ENCODE data around the gene ANKRD55. TPM values are rescaled to one million over a fixed set of nuclear protein-coding genes. Genes with fewer than 3 reads are reported as not detected.

The ANKRD55 gene
- total and polyA plus RNA-seq, 9 of the 15 experiments (the other 6 are each of a cell fraction or from before 2014, with no cell fraction given), result 3.4 to 10.6 (median 6.5) TPM

DNA sequence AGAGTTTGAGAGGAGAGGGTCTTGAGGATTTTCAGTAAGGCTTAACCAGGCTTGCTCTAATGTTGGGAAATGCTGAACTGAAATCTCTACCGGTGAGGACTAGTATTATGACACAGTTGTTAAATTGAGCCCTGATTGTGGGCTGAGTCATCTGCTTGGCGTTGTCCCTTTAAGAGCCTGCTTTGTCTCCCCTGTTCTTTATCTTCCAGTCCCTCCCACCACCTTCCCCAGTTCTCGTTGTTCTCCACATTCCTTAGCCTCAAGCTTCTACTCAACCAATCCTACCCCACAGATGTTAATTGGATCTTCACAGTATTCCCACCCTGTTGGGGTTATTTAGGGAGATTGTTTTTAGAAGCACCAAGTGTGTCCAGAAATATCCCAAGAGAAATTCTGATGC lies 57.6 kb downstream of the ANKRD55 start (continued):
- TF ChIP-seq, protein P1, sequence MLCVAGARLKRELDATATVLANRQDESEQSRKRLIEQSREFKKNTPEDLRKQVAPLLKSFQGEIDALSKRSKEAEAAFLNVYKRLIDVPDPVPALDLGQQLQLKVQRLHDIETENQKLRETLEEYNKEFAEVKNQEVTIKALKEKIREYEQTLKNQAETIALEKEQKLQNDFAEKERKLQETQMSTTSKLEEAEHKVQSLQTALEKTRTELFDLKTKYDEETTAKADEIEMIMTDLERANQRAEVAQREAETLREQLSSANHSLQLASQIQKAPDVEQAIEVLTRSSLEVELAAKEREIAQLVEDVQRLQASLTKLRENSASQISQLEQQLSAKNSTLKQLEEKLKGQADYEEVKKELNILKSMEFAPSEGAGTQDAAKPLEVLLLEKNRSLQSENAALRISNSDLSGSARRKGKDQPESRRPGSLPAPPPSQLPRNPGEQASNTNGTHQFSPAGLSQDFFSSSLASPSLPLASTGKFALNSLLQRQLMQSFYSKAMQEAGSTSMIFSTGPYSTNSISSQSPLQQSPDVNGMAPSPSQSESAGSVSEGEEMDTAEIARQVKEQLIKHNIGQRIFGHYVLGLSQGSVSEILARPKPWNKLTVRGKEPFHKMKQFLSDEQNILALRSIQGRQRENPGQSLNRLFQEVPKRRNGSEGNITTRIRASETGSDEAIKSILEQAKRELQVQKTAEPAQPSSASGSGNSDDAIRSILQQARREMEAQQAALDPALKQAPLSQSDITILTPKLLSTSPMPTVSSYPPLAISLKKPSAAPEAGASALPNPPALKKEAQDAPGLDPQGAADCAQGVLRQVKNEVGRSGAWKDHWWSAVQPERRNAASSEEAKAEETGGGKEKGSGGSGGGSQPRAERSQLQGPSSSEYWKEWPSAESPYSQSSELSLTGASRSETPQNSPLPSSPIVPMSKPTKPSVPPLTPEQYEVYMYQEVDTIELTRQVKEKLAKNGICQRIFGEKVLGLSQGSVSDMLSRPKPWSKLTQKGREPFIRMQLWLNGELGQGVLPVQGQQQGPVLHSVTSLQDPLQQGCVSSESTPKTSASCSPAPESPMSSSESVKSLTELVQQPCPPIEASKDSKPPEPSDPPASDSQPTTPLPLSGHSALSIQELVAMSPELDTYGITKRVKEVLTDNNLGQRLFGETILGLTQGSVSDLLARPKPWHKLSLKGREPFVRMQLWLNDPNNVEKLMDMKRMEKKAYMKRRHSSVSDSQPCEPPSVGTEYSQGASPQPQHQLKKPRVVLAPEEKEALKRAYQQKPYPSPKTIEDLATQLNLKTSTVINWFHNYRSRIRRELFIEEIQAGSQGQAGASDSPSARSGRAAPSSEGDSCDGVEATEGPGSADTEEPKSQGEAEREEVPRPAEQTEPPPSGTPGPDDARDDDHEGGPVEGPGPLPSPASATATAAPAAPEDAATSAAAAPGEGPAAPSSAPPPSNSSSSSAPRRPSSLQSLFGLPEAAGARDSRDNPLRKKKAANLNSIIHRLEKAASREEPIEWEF (CRISPR knock-in tag; IDR thresholded peaks at IDR 0.05), result no peak
- TF ChIP-seq RCOR1 (IDR thresholded peaks at IDR 0.05; ENCODE audit: borderline replicate concordance in 1 of 2, low read depth in 2 of 2, low read length in 2 of 2), result peak in 1 of 2 experiments; percentile 75; a peak in 1 of 4 replicates
- TF ChIP-seq, protein P2, sequence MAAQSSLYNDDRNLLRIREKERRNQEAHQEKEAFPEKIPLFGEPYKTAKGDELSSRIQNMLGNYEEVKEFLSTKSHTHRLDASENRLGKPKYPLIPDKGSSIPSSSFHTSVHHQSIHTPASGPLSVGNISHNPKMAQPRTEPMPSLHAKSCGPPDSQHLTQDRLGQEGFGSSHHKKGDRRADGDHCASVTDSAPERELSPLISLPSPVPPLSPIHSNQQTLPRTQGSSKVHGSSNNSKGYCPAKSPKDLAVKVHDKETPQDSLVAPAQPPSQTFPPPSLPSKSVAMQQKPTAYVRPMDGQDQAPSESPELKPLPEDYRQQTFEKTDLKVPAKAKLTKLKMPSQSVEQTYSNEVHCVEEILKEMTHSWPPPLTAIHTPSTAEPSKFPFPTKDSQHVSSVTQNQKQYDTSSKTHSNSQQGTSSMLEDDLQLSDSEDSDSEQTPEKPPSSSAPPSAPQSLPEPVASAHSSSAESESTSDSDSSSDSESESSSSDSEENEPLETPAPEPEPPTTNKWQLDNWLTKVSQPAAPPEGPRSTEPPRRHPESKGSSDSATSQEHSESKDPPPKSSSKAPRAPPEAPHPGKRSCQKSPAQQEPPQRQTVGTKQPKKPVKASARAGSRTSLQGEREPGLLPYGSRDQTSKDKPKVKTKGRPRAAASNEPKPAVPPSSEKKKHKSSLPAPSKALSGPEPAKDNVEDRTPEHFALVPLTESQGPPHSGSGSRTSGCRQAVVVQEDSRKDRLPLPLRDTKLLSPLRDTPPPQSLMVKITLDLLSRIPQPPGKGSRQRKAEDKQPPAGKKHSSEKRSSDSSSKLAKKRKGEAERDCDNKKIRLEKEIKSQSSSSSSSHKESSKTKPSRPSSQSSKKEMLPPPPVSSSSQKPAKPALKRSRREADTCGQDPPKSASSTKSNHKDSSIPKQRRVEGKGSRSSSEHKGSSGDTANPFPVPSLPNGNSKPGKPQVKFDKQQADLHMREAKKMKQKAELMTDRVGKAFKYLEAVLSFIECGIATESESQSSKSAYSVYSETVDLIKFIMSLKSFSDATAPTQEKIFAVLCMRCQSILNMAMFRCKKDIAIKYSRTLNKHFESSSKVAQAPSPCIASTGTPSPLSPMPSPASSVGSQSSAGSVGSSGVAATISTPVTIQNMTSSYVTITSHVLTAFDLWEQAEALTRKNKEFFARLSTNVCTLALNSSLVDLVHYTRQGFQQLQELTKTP (IDR thresholded peaks at IDR 0.05; ENCODE audit: low read depth in 1 of 2, partially characterized antibody in 2 of 2), result no peak
- 0 out of 4 replicates have a peak, but pooled peaks of 1 of the 2 experiments have one; percentile 23 for TF ChIP-seq TEAD1 (CRISPR knock-in tag; IDR thresholded peaks at IDR 0.05)
- no peak for TF ChIP-seq GATA2 (CRISPR knock-in tag; IDR thresholded peaks at IDR 0.05)
- peak; percentile 82 for TF ChIP-seq SOX6 (IDR thresholded peaks at IDR 0.05)
- no peak for TF ChIP-seq CREB1 (IDR thresholded peaks at IDR 0.05)
- TF ChIP-seq CREB1 (CRISPR knock-in tag; IDR thresholded peaks at IDR 0.05), result no peak
- peak; percentile 44; the same call in 1 of the 2 replicates for TF ChIP-seq TOE1 (IDR thresholded peaks at IDR 0.05; ENCODE audit: borderline replicate concordance)
- no peak for TF ChIP-seq TOE1 (CRISPR knock-in tag; IDR thresholded peaks at IDR 0.05; ENCODE audit: borderline replicate concordance, low read depth)
- TF ChIP-seq ZNF561 (CRISPR knock-in tag; conservative IDR thresholded peaks at IDR 0.05), result no peak
- TF ChIP-seq JUN (IDR thresholded peaks at IDR 0.05; ENCODE audit: borderline replicate concordance, low read depth, low read length), result peak; percentile 85
- TF ChIP-seq JUN (CRISPR knock-in tag; IDR thresholded peaks at IDR 0.05; ENCODE audit: borderline replicate concordance), result no peak
- TF ChIP-seq, protein P3, sequence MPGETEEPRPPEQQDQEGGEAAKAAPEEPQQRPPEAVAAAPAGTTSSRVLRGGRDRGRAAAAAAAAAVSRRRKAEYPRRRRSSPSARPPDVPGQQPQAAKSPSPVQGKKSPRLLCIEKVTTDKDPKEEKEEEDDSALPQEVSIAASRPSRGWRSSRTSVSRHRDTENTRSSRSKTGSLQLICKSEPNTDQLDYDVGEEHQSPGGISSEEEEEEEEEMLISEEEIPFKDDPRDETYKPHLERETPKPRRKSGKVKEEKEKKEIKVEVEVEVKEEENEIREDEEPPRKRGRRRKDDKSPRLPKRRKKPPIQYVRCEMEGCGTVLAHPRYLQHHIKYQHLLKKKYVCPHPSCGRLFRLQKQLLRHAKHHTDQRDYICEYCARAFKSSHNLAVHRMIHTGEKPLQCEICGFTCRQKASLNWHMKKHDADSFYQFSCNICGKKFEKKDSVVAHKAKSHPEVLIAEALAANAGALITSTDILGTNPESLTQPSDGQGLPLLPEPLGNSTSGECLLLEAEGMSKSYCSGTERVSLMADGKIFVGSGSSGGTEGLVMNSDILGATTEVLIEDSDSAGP (CRISPR knock-in tag; IDR thresholded peaks at IDR 0.05), result peak; percentile 87
- TF ChIP-seq, protein P4, sequence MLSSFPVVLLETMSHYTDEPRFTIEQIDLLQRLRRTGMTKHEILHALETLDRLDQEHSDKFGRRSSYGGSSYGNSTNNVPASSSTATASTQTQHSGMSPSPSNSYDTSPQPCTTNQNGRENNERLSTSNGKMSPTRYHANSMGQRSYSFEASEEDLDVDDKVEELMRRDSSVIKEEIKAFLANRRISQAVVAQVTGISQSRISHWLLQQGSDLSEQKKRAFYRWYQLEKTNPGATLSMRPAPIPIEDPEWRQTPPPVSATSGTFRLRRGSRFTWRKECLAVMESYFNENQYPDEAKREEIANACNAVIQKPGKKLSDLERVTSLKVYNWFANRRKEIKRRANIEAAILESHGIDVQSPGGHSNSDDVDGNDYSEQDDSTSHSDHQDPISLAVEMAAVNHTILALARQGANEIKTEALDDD (IDR thresholded peaks at IDR 0.05), result peak; percentile 58

Measured in K562 (cell line).